GM23338 (cell line): ENCODE results near the gene DLGAP4.

Experiments used
- CREB1 ChIP-seq: fragments of 250-450 bp; sonication (Bioruptor Pico); IDR thresholded peaks from 2 replicates; pipeline ENCODE4 v1.5.0; 2020; ENCODE audit warnings: low read depth, mild to moderate bottlenecking, moderate library complexity
- CTCF ChIP-seq, 2 experiments: fragments of 200-600 bp in 1 of 2; sonication (generic) in 1 of 2; conservative IDR thresholded peaks; 2 replicates each; pipeline versions ENCODE4 v1.5.1 to v1.6.1; 2016 to 2017; ENCODE audit warnings: antibody characterized with exemption in 2 of 2, low read depth in 2 of 2, mild to moderate bottlenecking in 2 of 2, moderate library complexity in 1 of 2
- EZH2 ChIP-seq: fragments of 200-600 bp; sonication (generic); IDR thresholded peaks from one replicate; pipeline ENCODE4 v1.8.0; 2017; ENCODE audit warnings: antibody characterized with exemption, mild to moderate bottlenecking, low read depth; ENCODE audit not compliant: unreplicated experiment
- EZH2phosphoT487 ChIP-seq: fragments of 200-600 bp; sonication (generic); IDR thresholded peaks from one replicate; pipeline ENCODE4 v1.8.1; 2018; ENCODE audit warnings: antibody characterized with exemption; ENCODE audit not compliant: unreplicated experiment
- JUNB ChIP-seq: IDR thresholded peaks from one replicate; pipeline ENCODE4 v1.6.1; 2016; ENCODE audit warnings: antibody characterized with exemption; ENCODE audit not compliant: unreplicated experiment
- POLR2AphosphoS5 ChIP-seq: IDR thresholded peaks from 2 replicates; pipeline ENCODE4 v1.6.1; 2016; ENCODE audit warnings: antibody characterized with exemption, low read depth
- REST ChIP-seq: IDR thresholded peaks from one replicate; pipeline ENCODE4 v1.6.1; 2018; ENCODE audit warnings: antibody characterized with exemption; ENCODE audit not compliant: unreplicated experiment

DNA sequence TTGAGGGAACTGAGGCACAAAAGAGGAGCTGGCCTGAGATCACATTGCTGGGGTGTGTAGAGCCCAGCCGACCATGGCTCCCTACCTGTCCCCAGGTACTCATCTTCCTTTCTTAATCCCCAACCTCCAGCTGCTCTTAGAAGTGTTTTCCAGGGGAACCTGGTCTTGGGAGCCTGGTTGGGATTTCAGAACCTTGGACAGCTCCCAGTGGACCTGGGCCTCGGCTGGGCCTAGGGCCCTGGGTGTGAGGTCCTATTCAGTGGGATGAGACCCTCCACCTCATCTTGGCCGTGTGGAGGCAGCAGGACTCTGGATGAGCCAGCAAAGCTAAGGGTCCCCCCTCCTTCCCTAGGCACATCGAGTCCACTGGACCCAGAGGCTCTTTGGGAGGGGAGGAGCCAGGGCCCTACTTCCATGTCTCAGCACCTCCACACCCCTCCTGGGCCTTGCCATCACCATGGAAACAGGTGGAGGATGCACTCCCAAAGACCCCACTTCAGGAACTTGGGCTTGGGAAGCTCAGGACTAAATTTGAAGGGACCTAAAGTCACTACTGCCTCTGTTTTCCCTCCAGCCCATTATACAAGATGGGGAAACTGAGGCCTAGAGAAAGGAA is 38.5 kb downstream of the DLGAP4 start:
- TF ChIP-seq CTCF (conservative IDR thresholded peaks at IDR 0.05; ENCODE audit: low read depth in 2 of 2) (no peak), EZH2 (no peak), EZH2phosphoT487 (no peak), CREB1 (no peak), REST (peak; percentile 97), POLR2AphosphoS5 (no peak), JUNB (no peak)
